Hepatocyte (in vitro differentiated cells): ENCODE results near the gene APRT.

Experiments used
- EZH2 ChIP-seq: fragments of 200-600 bp; sonication (generic); IDR thresholded peaks from 2 replicates; pipeline ENCODE4 v1.6.1; 2016; ENCODE audit warnings: antibody characterized with exemption, mild to moderate bottlenecking, borderline replicate concordance
- EZH2phosphoT487 ChIP-seq: fragments of 200-600 bp; sonication (generic); IDR thresholded peaks from one replicate; pipeline ENCODE4 v1.6.1; 2018; ENCODE audit warnings: antibody characterized with exemption, mild to moderate bottlenecking, low read depth, moderate library complexity; ENCODE audit not compliant: unreplicated experiment, severe bottlenecking
- TF ChIP-seq, protein P1 (sequence below): fragments of 200-600 bp; sonication (generic); IDR thresholded peaks from 2 replicates; pipeline ENCODE4 v1.5.1; 2016; ENCODE audit warnings: antibody characterized with exemption, mild to moderate bottlenecking; ENCODE audit not compliant: poor library complexity

DNA sequence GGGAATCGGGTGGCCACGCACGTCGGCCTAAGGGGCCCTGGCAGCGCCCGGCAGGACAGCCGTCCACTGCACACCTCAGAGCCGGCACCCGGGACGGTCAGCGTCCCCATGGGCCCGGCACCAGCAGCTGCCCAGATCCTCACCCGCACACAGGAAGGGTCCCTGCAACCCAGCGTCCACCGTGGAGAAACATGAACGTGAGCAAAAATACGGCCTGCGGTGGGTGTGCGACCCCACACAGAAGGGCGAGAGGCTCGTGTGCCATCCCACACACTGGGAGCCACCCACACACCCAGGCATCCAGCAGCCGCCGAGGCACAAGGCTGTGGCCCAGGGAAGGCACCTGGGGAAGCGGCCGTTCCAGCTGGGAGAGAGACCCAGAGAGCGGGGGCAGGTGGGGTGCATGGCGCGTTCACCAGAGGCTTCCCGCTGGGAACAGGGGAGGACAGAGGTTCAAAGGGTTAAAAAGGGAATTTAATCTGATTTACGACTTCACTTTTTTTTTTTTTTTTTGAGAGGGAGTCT is 33.1 kb downstream of the APRT start:
- TF ChIP-seq, protein P1, sequence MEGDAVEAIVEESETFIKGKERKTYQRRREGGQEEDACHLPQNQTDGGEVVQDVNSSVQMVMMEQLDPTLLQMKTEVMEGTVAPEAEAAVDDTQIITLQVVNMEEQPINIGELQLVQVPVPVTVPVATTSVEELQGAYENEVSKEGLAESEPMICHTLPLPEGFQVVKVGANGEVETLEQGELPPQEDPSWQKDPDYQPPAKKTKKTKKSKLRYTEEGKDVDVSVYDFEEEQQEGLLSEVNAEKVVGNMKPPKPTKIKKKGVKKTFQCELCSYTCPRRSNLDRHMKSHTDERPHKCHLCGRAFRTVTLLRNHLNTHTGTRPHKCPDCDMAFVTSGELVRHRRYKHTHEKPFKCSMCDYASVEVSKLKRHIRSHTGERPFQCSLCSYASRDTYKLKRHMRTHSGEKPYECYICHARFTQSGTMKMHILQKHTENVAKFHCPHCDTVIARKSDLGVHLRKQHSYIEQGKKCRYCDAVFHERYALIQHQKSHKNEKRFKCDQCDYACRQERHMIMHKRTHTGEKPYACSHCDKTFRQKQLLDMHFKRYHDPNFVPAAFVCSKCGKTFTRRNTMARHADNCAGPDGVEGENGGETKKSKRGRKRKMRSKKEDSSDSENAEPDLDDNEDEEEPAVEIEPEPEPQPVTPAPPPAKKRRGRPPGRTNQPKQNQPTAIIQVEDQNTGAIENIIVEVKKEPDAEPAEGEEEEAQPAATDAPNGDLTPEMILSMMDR, result no peak
- no peak for TF ChIP-seq EZH2
- no peak for TF ChIP-seq EZH2phosphoT487
